ENCODE measurements around the gene TXNL4B.

- no peak for TF ChIP-seq CTCF (IDR thresholded peaks at IDR 0.05)
- no peak for TF ChIP-seq POLR2A (IDR thresholded peaks at IDR 0.05)
Observed at GRCh38 chr16:72111657-72112451, 18.4 kb upstream of the TXNL4B start.
